HG02678 (cell line): ENCODE results near the gene ARL6IP6.

Experiments used
- ATAC-seq: cut with Tn5 transposase; IDR thresholded peaks from one replicate; pipeline ENCODE4 v1.9.1; 2021; ENCODE audit warnings: mild to moderate bottlenecking, moderate library complexity; ENCODE audit not compliant: unreplicated experiment

ARL6IP6 gene

DNA sequence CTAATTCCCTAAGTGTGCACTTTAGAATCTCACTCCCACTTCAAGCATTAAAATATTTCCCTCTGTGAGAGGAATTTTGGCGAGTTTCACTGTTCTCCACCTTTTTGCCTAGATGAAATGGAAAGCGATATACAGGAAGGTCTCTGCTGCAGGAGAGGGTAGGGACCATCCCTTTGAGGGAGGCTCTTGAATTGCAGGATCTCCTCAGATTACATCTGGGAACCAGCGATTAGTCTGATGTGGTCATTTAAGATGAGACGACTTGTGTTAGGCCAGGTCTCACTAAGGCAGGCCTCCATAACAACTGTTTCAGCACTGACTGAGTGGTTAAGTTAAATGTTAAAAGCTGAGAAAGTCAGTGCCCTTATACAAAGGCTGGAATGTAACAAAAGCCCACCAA is 74.6 kb downstream of the ARL6IP6 start:
- ATAC-seq, result no peak

DNA sequence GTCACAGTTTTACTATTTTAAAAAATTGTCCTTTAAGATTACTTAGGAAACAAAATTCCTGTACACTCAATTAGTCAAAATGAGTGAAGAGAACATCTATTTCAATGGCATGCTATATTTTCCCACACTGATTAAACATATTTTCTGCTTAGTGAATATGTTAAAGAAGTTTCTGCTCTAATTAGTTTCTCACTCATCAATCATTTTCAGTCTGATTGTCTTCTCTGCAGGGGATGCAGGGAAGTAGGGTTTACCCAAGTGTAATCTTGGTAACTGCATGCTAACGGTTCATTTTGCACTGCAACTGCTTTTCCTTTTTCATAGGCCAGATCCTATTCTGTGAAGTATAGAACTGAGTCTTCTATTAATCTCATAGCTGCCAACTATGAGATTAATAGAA is 78.5 kb downstream of the ARL6IP6 start:
- no peak for ATAC-seq

DNA sequence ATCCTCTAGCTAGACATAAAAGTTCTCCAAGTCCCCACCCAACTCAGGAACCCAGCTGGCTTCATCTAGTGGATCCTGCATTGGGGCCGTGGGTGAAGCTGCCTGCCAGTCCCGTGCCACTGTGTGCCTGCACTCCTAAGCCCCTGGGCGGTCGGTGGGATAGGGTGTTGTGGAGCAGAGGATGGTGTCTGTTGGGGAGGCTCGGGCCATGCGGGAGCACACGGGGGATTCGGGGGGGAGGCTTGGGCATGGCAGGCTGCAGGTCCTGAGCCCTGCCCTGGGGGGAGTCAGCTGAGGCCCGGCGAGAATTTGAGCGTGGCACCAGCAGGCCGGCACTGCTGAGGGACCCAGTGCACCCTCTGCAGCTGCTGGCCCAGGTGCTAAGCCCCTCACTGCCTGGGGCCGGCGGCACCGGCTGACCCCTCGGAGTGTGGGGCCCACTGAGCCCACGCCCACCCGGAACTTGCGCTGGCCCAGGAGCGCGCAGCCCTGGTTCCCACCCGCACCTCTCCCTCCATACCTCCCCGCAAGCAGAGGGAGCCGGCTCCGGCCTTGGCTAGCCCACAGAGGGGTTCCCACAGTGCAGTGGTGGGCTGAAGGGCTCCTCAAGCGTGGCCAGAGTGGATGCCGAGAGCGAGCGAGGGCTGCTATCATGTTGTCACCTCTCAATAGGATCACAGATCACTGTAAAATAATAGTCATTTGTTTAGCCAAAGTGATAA is 86.4 kb downstream of the ARL6IP6 start:
- ATAC-seq, result no peak

DNA sequence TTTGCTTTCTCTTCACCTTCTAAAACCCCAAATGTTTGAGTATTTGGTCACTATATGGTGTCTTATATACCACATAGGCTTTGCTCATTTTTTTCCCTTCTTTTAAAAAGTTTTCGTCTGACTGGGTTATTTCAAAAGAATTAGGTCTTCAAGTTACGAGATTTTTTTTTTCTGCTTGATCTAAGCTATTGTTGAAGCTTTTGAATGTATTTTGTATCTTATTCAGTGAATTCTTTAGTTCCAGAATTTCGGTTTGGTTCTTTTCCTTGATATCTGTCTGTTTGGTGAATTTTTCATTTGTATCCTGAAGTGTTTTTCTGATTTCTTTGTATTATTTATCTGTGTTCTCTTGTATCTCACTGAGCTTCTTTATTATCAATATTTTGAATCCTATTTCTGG is 93.5 kb downstream of the ARL6IP6 start:
- ATAC-seq, result no peak
